Liver (tissue), 9 donors: Measurements from ENCODE around the gene RAD51. TPM values are rescaled to one million over a fixed set of nuclear protein-coding genes. Genes with fewer than 3 reads are reported as not detected.

Experiments
- DNase-seq: peaks from one replicate; pipeline ENCODE4 v3.0.0-alpha.2; 2017; ENCODE audit warnings: low spot score
- H3K27ac ChIP-seq, 2 donors: one replicate each; pipeline ENCODE4 v1.7.0; 2013; ENCODE audit warnings: inconsistent platforms in 2 of 2, low read length in 2 of 2, control low read depth in 1 of 2, low read depth in 1 of 2, mild to moderate bottlenecking in 1 of 2
- H3K27me3 ChIP-seq, 4 donors: one replicate each; pipeline versions ENCODE4 v1.6.1 to v1.7.0; 2013; ENCODE audit warnings: low read length in 3 of 4, inconsistent platforms in 1 of 4, mild to moderate bottlenecking in 1 of 4, moderate library complexity in 1 of 4; ENCODE audit not compliant: control insufficient read depth in 4 of 4, insufficient read depth in 4 of 4
- H3K36me3 ChIP-seq, 4 donors: one replicate each; pipeline versions ENCODE4 v1.6.1 to v1.7.0; 2013; ENCODE audit warnings: low read length in 3 of 4, mild to moderate bottlenecking in 3 of 4, low read depth in 1 of 4, moderate library complexity in 1 of 4; ENCODE audit not compliant: control insufficient read depth in 4 of 4, insufficient read depth in 3 of 4
- H3K4me1 ChIP-seq, 4 donors: one replicate each; pipeline versions ENCODE4 v1.6.1 to v1.7.0; 2013; ENCODE audit warnings: low read length in 3 of 4, mild to moderate bottlenecking in 3 of 4, moderate library complexity in 1 of 4; ENCODE audit not compliant: control insufficient read depth in 4 of 4, insufficient read depth in 4 of 4
- H3K4me3 ChIP-seq, 3 donors: one replicate each; pipeline versions ENCODE4 v1.6.1 to v1.7.0; 2013; ENCODE audit warnings: low read length in 3 of 3, control low read depth in 1 of 3, low read depth in 1 of 3, mild to moderate bottlenecking in 1 of 3
- H3K9ac ChIP-seq, 2 donors: one replicate each; pipeline ENCODE4 v1.7.0; 2013; ENCODE audit warnings: low read length in 2 of 2, mild to moderate bottlenecking in 2 of 2, moderate library complexity in 2 of 2, control low read depth in 1 of 2, low read depth in 1 of 2
- H3K9me3 ChIP-seq, 4 donors: one replicate each; pipeline versions ENCODE4 v1.6.1 to v1.7.0; 2013; ENCODE audit warnings: low read length in 3 of 4; ENCODE audit not compliant: control insufficient read depth in 4 of 4
- CTCF ChIP-seq: fragments of 150-350 bp; IDR thresholded peaks from 2 replicates; pipeline ENCODE4 v1.5.1; 2017; ENCODE audit warnings: improper control_type of control experiment, low read depth, low read length; ENCODE audit not compliant: missing input control
- EGR1 ChIP-seq, 2 donors: IDR thresholded peaks; 2 replicates each; pipeline ENCODE4 v1.6.1; 2016 to 2018; ENCODE audit warnings: antibody characterized with exemption in 2 of 2, low read depth in 2 of 2
- FOXA1 ChIP-seq: IDR thresholded peaks from 2 replicates; pipeline ENCODE4 v1.6.1; 2016; ENCODE audit warnings: antibody characterized with exemption
- FOXA2 ChIP-seq: IDR thresholded peaks from 2 replicates; pipeline ENCODE4 v1.6.1; 2016; ENCODE audit warnings: antibody characterized with exemption
- GABPA ChIP-seq, 2 donors: IDR thresholded peaks in 1 of 2; conservative IDR thresholded peaks in 1 of 2; 2 replicates each; pipeline ENCODE4 v1.6.1; 2016; ENCODE audit warnings: antibody characterized with exemption in 2 of 2, mild to moderate bottlenecking in 1 of 2, moderate library complexity in 1 of 2
- HNF4A ChIP-seq, 2 donors: conservative IDR thresholded peaks; 2 replicates each; pipeline ENCODE4 v1.6.1; 2016; ENCODE audit warnings: antibody characterized with exemption in 2 of 2, mild to moderate bottlenecking in 2 of 2
- JUND ChIP-seq, 2 donors: IDR thresholded peaks; 2 replicates each; pipeline ENCODE4 v1.6.1; 2016; ENCODE audit warnings: antibody characterized with exemption in 2 of 2
- MAX ChIP-seq: IDR thresholded peaks from 2 replicates; pipeline ENCODE4 v1.6.1; 2016; ENCODE audit warnings: antibody characterized with exemption
- NR2F2 ChIP-seq: IDR thresholded peaks from 2 replicates; pipeline ENCODE4 v1.6.1; 2016; ENCODE audit warnings: antibody characterized with exemption
- RAD21 ChIP-seq, 2 donors: IDR thresholded peaks; 2 replicates each; pipeline ENCODE4 v1.6.1; 2016; ENCODE audit warnings: antibody characterized with exemption in 2 of 2, mild to moderate bottlenecking in 2 of 2
- REST ChIP-seq: IDR thresholded peaks from 2 replicates; pipeline ENCODE4 v1.6.1; 2016; ENCODE audit warnings: antibody characterized with exemption, mild to moderate bottlenecking
- RXRA ChIP-seq, 2 donors: IDR thresholded peaks; 2 replicates each; pipeline ENCODE4 v1.6.1; 2017 to 2018; ENCODE audit warnings: antibody characterized with exemption in 2 of 2, mild to moderate bottlenecking in 1 of 2
- SP1 ChIP-seq: IDR thresholded peaks from 2 replicates; pipeline ENCODE4 v1.6.1; 2018; ENCODE audit warnings: antibody characterized with exemption, mild to moderate bottlenecking
- TAF1 ChIP-seq: conservative IDR thresholded peaks from 2 replicates; pipeline ENCODE4 v1.6.1; 2016; ENCODE audit warnings: antibody characterized with exemption, mild to moderate bottlenecking
- YY1 ChIP-seq: IDR thresholded peaks from 2 replicates; pipeline ENCODE4 v1.6.1; 2016; ENCODE audit warnings: antibody characterized with exemption, mild to moderate bottlenecking
- ZBTB33 ChIP-seq: IDR thresholded peaks from 2 replicates; pipeline ENCODE4 v1.6.1; 2016; ENCODE audit warnings: antibody characterized with exemption
- WGBS: extraction: QIAGEN DNeasy Blood & Tissue Kit; methylation state at CpG from one replicate; pipeline ENCODE4 v1.1.7; 2013; 5-methylcytosine and 5-hydroxymethylcytosine counted together
- polyA plus RNA-seq, 2 donors: library from polyadenylated mRNA; stranded (reverse) in 1 of 2; unstranded in 1 of 2; fragments of 200-250 nt in 1 of 2; fragments of >200 nt in 1 of 2; fragmentation: Nextera tagmentation in 1 of 2; extraction: Ambion mirVana in 1 of 2; gene quantifications; one replicate each; pipeline versions ENCODE4 v1.2.1 to v1.2.3, GENCODE V29; 2013 to 2015
- total RNA-seq, 2 donors: library from RNA; depleted of rRNA; stranded (reverse); fragments of >200 nt; gene quantifications; one replicate each; pipeline ENCODE4 v1.2.3, GENCODE V29; 2014
- donor health status: healthy.
- donor health status: healthy.
- donor health status: healthy.
- donor health status: healthy.
- donor health status: healthy.

The RAD51 gene
- total and polyA plus RNA-seq, 4 donors = 0.25 to 11.3 (median 0.69) TPM

GRCh38 chr15:40685376-40685775 is 9.6 kb upstream of the RAD51 start:
- Histone ChIP-seq H3K27ac (no peak overlapping the region), H3K36me3 (peaks cover 0 to 2% (median 0%) of the 10 kb centered on the region in 4 donors), H3K9ac (no peak overlapping the region), H3K4me3 (no peak overlapping the region), H3K4me1 (no peaks in the 10 kb centered on the region), H3K9me3 (no peaks in the 10 kb centered on the region), H3K27me3 (no peaks in the 10 kb centered on the region)
- TF ChIP-seq FOXA1 (no peak), CTCF (no peak), ZBTB33 (no peak), JUND (IDR thresholded peaks at IDR 0.05) (no peak), RXRA (IDR thresholded peaks at IDR 0.05) (no peak), EGR1 (IDR thresholded peaks at IDR 0.05; ENCODE audit: low read depth in 2 of 2) (no peak), GABPA (IDR thresholded peaks at IDR 0.05 in 1 of 2, conservative IDR thresholded peaks at IDR 0.05 in 1 of 2) (no peak), RAD21 (IDR thresholded peaks at IDR 0.05) (no peak), TAF1 (no peak), NR2F2 (no peak), YY1 (no peak), REST (no peak), MAX (no peak), SP1 (no peak), FOXA2 (no peak), HNF4A (conservative IDR thresholded peaks at IDR 0.05) (no peak)
- 97% methylated on average over 2 of the region's 2 CpGs for WGBS
- no peak for DNase-seq
